Natural killer cell (primary cell): Measurements from ENCODE around the gene MISP3. TPM values are rescaled to one million over a fixed set of nuclear protein-coding genes. Genes with fewer than 3 reads are reported as not detected.
"Not testable (repeated sequence)": the region's sequence is repeated elsewhere in the genome, so short reads cannot be mapped to it uniquely, and the experiment has no call there.

Experiments
- ATAC-seq, 3 donors: fragments of 150-1000 bp in 2 of 3; fragments of 200-7000 bp in 1 of 3; cut with Tn5 transposase; 1 replicate in 1 of 3; 2 replicates in 2 of 3; pipeline ENCODE4 v1.10.0; 2021; ENCODE audit warnings: mild to moderate bottlenecking in 2 of 3, moderate library complexity in 2 of 3
- DNase-seq, 2 donors: peaks; one replicate each; pipeline versions ENCODE4 v3.0.0 to v3.0.0-alpha.2; 2013 to 2021; ENCODE audit warnings: mixed read lengths in 1 of 2
- H3K27ac ChIP-seq: one replicate; pipeline ENCODE4 v1.5.1; 2013; ENCODE audit warnings: mild to moderate bottlenecking, low read length
- H3K27me3 ChIP-seq: one replicate; pipeline ENCODE4 v1.6.1; 2013; ENCODE audit warnings: low read length; ENCODE audit not compliant: control insufficient read depth, insufficient read depth
- H3K36me3 ChIP-seq: one replicate; pipeline ENCODE4 v1.6.1; 2013; ENCODE audit warnings: low read length; ENCODE audit not compliant: control insufficient read depth, insufficient read depth
- H3K4me1 ChIP-seq: one replicate; pipeline ENCODE4 v1.6.1; 2013; ENCODE audit warnings: low read length; ENCODE audit not compliant: control insufficient read depth, insufficient read depth
- H3K4me3 ChIP-seq: one replicate; pipeline ENCODE4 v1.5.1; 2013; ENCODE audit warnings: low read length
- H3K9me3 ChIP-seq: one replicate; pipeline ENCODE4 v1.6.1; 2013; ENCODE audit warnings: low read length; ENCODE audit not compliant: control insufficient read depth, insufficient read depth
- H3K27ac Mint-ChIP-seq, 2 donors: one replicate each; pipeline ENCODE4 v1.8.0; 2022; ENCODE audit warnings: mild to moderate bottlenecking in 2 of 2, mixed read lengths in 2 of 2, moderate library complexity in 1 of 2
- H3K27me3 Mint-ChIP-seq, 2 donors: one replicate each; pipeline ENCODE4 v1.8.0; 2022; ENCODE audit warnings: low read depth in 2 of 2, mixed read lengths in 2 of 2
- H3K36me3 Mint-ChIP-seq: one replicate; pipeline ENCODE4 v1.8.0; 2022; ENCODE audit warnings: mixed read lengths
- H3K4me1 Mint-ChIP-seq, 2 donors: one replicate each; pipeline ENCODE4 v1.8.0; 2022; ENCODE audit warnings: mixed read lengths in 2 of 2
- H3K4me3 Mint-ChIP-seq: one replicate; pipeline ENCODE4 v1.8.0; 2022; ENCODE audit warnings: mild to moderate bottlenecking, moderate library complexity, mixed read lengths
- H3K9me3 Mint-ChIP-seq, 2 donors: one replicate each; pipeline ENCODE4 v1.8.0; 2022; ENCODE audit warnings: mixed read lengths in 2 of 2
- CTCF ChIP-seq: fragments of 200-600 bp; IDR thresholded peaks from one replicate; pipeline ENCODE4 v1.8.0; 2022; ENCODE audit warnings: antibody characterized with exemption
- WGBS: methylation state at CpG from one replicate; pipeline ENCODE4 v1.1.7; 2013; ENCODE audit warnings: missing lambda C conversion rate; ENCODE audit not compliant: insufficient coverage; 5-methylcytosine and 5-hydroxymethylcytosine counted together
- intact Hi-C: fragments of 100-400 bp; cut with micrococcal nuclease; formaldehyde crosslinking; loops from one replicate; pipeline ENCODE4 v1.14.2; 2022
- total RNA-seq, 4 donors: library from RNA; stranded (reverse); fragments of 120-200 nt in 1 of 4; gene quantifications; one replicate each; pipeline versions ENCODE4 v1.2.3 to v1.2.4, GENCODE V29; 2013 to 2022

Gene MISP3
- 1 to 10 TPM; 2.4 to 4.1 (median 2.4) TPM for total RNA-seq
- 3.1 TPM for total RNA-seq (2013)

GRCh38 chr19:14072535-14073260, at the start of gene MISP3:
Gene MISP3, plus strand, starts transcription at chr19:14072786. Its CDS starts 524 bp downstream, at chr19:14073310.
- under 1% methylated on average over 51 of the region's 51 CpGs for WGBS
- DNase-seq: peak in 1 of 2 donors; percentile 52
- H3K27me3 Mint-ChIP-seq: no peaks in the 10 kb centered on the region
- peak within 1 kb of the TSS; percentile 51 for H3K27ac ChIP-seq
- ATAC-seq: peak in 1 of 3 donors; percentile 3
- H3K36me3 ChIP-seq: no peaks in the 10 kb centered on the region
- H3K36me3 Mint-ChIP-seq: no peaks in the 10 kb centered on the region
- intact Hi-C loops: no loop called here
- no peaks in the 10 kb centered on the region for H3K9me3 ChIP-seq
- H3K4me1 ChIP-seq: peaks cover 36% of the 10 kb centered on the region
- H3K4me1 Mint-ChIP-seq: peaks cover 15 to 25% of the 10 kb centered on the region in 2 donors
- H3K27ac Mint-ChIP-seq: peak within 1 kb of the TSS; percentile 86 to 98
- H3K4me3 Mint-ChIP-seq: peak within 1 kb of the TSS; percentile 98
- H3K4me3 ChIP-seq: peak within 1 kb of the TSS; percentile 61
- H3K27me3 ChIP-seq: peaks cover 6% of the 10 kb centered on the region
- no peak for TF ChIP-seq CTCF
- H3K9me3 Mint-ChIP-seq: no peaks in the 10 kb centered on the region

GRCh38 chr19:14023404-14024235, 49.0 kb upstream of the MISP3 start:
- no peak for TF ChIP-seq CTCF
- peak overlapping the region; percentile 1 for H3K4me3 Mint-ChIP-seq

GRCh38 chr19:14026652-14027192, 45.9 kb upstream of the MISP3 start:
- intact Hi-C loops, H3K9me3 Mint-ChIP-seq, H3K36me3 ChIP-seq, H3K27me3 Mint-ChIP-seq, H3K27ac ChIP-seq, H3K4me3 ChIP-seq, H3K36me3 Mint-ChIP-seq, DNase-seq, H3K9me3 ChIP-seq, H3K27me3 ChIP-seq, H3K27ac Mint-ChIP-seq, ATAC-seq, H3K4me3 Mint-ChIP-seq: not testable (repeated sequence)
- H3K4me1 Mint-ChIP-seq: peaks cover 15 to 32% of the 10 kb centered on the region in 2 donors
- WGBS: 95% methylated on average over 4 of the region's 5 CpGs
- peaks cover 20% of the 10 kb centered on the region for H3K4me1 ChIP-seq

More at GRCh38 chr19:14023404-14024235, 49.0 kb upstream of the MISP3 start:
- WGBS: 62% methylated on average over 8 of the region's 9 CpGs
- ATAC-seq (no peak), DNase-seq (peak in 1 of 2 donors; percentile 41)
- Histone ChIP-seq H3K4me3 (no peak overlapping the region), H3K27ac (no peak overlapping the region), H3K4me1 (peaks cover 11% of the 10 kb centered on the region), H3K36me3 (no peaks in the 10 kb centered on the region), H3K9me3 (no peaks in the 10 kb centered on the region), H3K27me3 (no peaks in the 10 kb centered on the region)
- no peaks in the 10 kb centered on the region for H3K9me3 Mint-ChIP-seq
- peaks cover 5 to 12% of the 10 kb centered on the region in 2 donors for H3K4me1 Mint-ChIP-seq
- peak overlapping the region in 1 of 2 donors; percentile 61 for H3K27ac Mint-ChIP-seq
- H3K36me3 Mint-ChIP-seq: no peaks in the 10 kb centered on the region
- H3K27me3 Mint-ChIP-seq: no peaks in the 10 kb centered on the region
- intact Hi-C loops: no loop called here
